Mesothelial cell of epicardium (in vitro differentiated cells): ENCODE measurements around the gene C20orf202. TPM values are rescaled to one million over a fixed set of nuclear protein-coding genes. Genes with fewer than 3 reads are reported as not detected.
"Not testable (repeated sequence)": the region's sequence is repeated elsewhere in the genome, so short reads cannot be mapped to it uniquely, and the experiment has no call there.

ENCODE experiments used
- DNase-seq, 2 experiments: peaks; one replicate each; pipeline ENCODE4 v3.0.0; 2021; ENCODE audit warnings: low spot score in 2 of 2; ENCODE audit not compliant: unreplicated experiment in 2 of 2
- H3K27ac Mint-ChIP-seq: 2 replicates; pipeline ENCODE4 v1.8.0; 2021; ENCODE audit warnings: mixed read lengths
- H3K27me3 Mint-ChIP-seq: 2 replicates; pipeline ENCODE4 v1.8.0; 2021; ENCODE audit warnings: low read depth, mixed read lengths
- H3K36me3 Mint-ChIP-seq: 2 replicates; pipeline ENCODE4 v1.8.0; 2021; ENCODE audit warnings: mixed read lengths
- H3K4me1 Mint-ChIP-seq: 2 replicates; pipeline ENCODE4 v1.8.0; 2021; ENCODE audit warnings: mixed read lengths
- H3K4me3 Mint-ChIP-seq: 2 replicates; pipeline ENCODE4 v1.8.0; 2021; ENCODE audit warnings: mild to moderate bottlenecking, moderate library complexity, mixed read lengths
- H3K9me3 Mint-ChIP-seq: 2 replicates; pipeline ENCODE4 v1.8.0; 2021; ENCODE audit warnings: mixed read lengths
- total RNA-seq: library from RNA; stranded (reverse); gene quantifications from 3 replicates; pipeline ENCODE4 v1.2.1, GENCODE V29; 2021
- TF ChIP-seq, protein P1 (sequence below): fragments of 200-600 bp; sonication (generic); IDR thresholded peaks from one replicate; pipeline ENCODE4 v1.5.0; 2021; ENCODE audit warnings: antibody characterized with exemption; ENCODE audit not compliant: unreplicated experiment

Gene C20orf202
- total RNA-seq, 1 donor from 2014 or later: 0.22 TPM

GRCh38 chr20:1242099-1242498, 38.8 kb downstream of the C20orf202 start:
- H3K27me3 Mint-ChIP-seq: peaks cover 22% of the 10 kb centered on the region
- DNase-seq: no peak
- TF ChIP-seq, protein P1, sequence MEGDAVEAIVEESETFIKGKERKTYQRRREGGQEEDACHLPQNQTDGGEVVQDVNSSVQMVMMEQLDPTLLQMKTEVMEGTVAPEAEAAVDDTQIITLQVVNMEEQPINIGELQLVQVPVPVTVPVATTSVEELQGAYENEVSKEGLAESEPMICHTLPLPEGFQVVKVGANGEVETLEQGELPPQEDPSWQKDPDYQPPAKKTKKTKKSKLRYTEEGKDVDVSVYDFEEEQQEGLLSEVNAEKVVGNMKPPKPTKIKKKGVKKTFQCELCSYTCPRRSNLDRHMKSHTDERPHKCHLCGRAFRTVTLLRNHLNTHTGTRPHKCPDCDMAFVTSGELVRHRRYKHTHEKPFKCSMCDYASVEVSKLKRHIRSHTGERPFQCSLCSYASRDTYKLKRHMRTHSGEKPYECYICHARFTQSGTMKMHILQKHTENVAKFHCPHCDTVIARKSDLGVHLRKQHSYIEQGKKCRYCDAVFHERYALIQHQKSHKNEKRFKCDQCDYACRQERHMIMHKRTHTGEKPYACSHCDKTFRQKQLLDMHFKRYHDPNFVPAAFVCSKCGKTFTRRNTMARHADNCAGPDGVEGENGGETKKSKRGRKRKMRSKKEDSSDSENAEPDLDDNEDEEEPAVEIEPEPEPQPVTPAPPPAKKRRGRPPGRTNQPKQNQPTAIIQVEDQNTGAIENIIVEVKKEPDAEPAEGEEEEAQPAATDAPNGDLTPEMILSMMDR: no peak
- no peak overlapping the region for H3K27ac Mint-ChIP-seq
- no peaks in the 10 kb centered on the region for H3K9me3 Mint-ChIP-seq
- no peak overlapping the region for H3K4me3 Mint-ChIP-seq
- no peaks in the 10 kb centered on the region for H3K36me3 Mint-ChIP-seq
- no peaks in the 10 kb centered on the region for H3K4me1 Mint-ChIP-seq

- peaks cover 19% of the 10 kb centered on the region for H3K27me3 Mint-ChIP-seq
- H3K4me1 Mint-ChIP-seq: no peaks in the 10 kb centered on the region
- no peaks in the 10 kb centered on the region for H3K9me3 Mint-ChIP-seq
- H3K36me3 Mint-ChIP-seq: no peaks in the 10 kb centered on the region
- H3K4me3 Mint-ChIP-seq: no peak overlapping the region
- TF ChIP-seq, protein P1: no peak
- no peak overlapping the region for H3K27ac Mint-ChIP-seq
- DNase-seq: no peak
These were observed 39.3 kb downstream of the C20orf202 start for GRCh38 chr20:1242530-1242929.

- H3K4me1 Mint-ChIP-seq: no peaks in the 10 kb centered on the region
- no peak overlapping the region for H3K4me3 Mint-ChIP-seq
- peaks cover 15% of the 10 kb centered on the region for H3K27me3 Mint-ChIP-seq
- TF ChIP-seq, protein P1: no peak
- no peak for DNase-seq
- H3K27ac Mint-ChIP-seq: no peak overlapping the region
- H3K9me3 Mint-ChIP-seq: no peaks in the 10 kb centered on the region
- no peaks in the 10 kb centered on the region for H3K36me3 Mint-ChIP-seq
These were observed 42.3 kb downstream of the C20orf202 start for GRCh38 chr20:1245578-1245977.

DNA sequence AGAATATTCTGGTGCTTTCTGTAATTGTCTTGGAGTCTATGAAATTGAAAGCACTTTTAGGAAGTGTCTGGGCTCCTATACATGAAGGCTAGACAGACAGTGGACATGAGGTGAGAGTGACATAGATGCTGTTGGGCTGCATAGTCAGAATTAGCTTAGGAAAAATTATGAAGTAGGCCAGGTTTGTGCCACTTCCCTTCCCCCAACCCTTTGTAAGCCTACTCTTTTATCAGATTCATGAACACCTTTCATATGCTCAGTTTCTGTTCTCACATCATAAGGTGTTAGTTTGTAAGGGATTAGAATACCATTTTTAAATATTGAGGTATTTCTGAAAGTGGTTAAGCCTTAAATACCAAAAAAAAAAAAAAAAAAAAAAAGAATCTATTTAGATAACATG, 44.4 kb downstream of the C20orf202 start:
- TF ChIP-seq, protein P1: no peak
- H3K4me1 Mint-ChIP-seq: no peaks in the 10 kb centered on the region

GRCh38 chr20:1250282-1250681, 47.0 kb downstream of the C20orf202 start:
- H3K36me3 Mint-ChIP-seq, DNase-seq, H3K9me3 Mint-ChIP-seq, H3K4me3 Mint-ChIP-seq, H3K4me1 Mint-ChIP-seq, H3K27ac Mint-ChIP-seq: not testable (repeated sequence)
- peaks cover 29% of the 10 kb centered on the region for H3K27me3 Mint-ChIP-seq

More for the DNA sequence above, 44.4 kb downstream of the C20orf202 start:
- Mint-ChIP-seq H3K9me3 (peaks cover 6% of the 10 kb centered on the region), H3K4me3 (no peak overlapping the region), H3K27me3 (peaks cover 18% of the 10 kb centered on the region), H3K36me3 (no peaks in the 10 kb centered on the region), H3K27ac (no peak overlapping the region)
- DNase-seq: no peak

GRCh38 chr20:1252416-1252815, 49.2 kb downstream of the C20orf202 start:
- Mint-ChIP-seq H3K9me3 (peaks cover 9% of the 10 kb centered on the region), H3K4me3 (no peak overlapping the region), H3K4me1 (no peaks in the 10 kb centered on the region), H3K27ac (no peak overlapping the region), H3K36me3 (no peaks in the 10 kb centered on the region), H3K27me3 (peaks cover 32% of the 10 kb centered on the region)
- TF ChIP-seq, protein P1: no peak
- no peak for DNase-seq
